GM12801 (cell line): ENCODE data around the gene TOM1L1.

ENCODE experiments used
- CTCF ChIP-seq: IDR thresholded peaks from one replicate; pipeline ENCODE4 v1.5.1; 2011; ENCODE audit warnings: control low read depth; ENCODE audit not compliant: insufficient read length; ENCODE audit errors: extremely low read depth

The TOM1L1 gene

GRCh38 chr17:54883939-54884338 lies 16.7 kb upstream of the TOM1L1 start:
- no peak for TF ChIP-seq CTCF

- no peak for TF ChIP-seq CTCF
Measured at GRCh38 chr17:54887787-54888186, 12.9 kb upstream of the TOM1L1 start.

GRCh38 chr17:54888254-54888653 lies 12.4 kb upstream of the TOM1L1 start:
- TF ChIP-seq CTCF, result no peak

- no peak for TF ChIP-seq CTCF
Measured at GRCh38 chr17:54888981-54889380, 11.7 kb upstream of the TOM1L1 start.

DNA sequence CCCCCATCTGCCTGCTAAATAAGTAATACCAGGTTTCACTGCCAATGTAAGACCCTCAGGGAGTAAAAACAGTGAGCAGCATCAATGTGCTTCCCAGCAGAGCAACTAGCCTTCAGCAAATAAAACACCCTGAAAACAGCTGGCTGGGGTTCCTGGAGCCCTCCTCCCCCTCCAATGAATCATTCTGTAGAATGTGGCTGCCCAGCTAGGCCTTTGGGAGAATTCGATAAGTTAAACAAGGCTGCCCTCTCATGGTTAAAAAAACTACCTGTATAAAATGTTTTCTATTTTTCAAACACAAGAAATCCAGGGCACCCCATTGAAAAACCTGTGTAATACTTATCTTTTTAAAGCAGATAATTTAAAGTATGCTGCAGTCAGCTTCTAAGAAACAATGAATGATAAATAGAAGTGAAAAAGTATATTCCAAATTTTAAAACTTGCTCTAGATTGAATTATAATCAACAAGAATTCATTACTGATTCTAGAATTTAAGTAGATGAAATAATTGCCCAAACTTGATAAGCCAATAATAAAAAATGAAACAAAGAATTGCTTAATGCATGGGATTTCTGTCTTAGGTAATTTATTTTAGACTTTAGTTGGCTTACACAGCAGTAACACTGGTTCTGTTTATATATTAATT lies 9.4 kb upstream of the TOM1L1 start:
- TF ChIP-seq CTCF, result no peak

DNA sequence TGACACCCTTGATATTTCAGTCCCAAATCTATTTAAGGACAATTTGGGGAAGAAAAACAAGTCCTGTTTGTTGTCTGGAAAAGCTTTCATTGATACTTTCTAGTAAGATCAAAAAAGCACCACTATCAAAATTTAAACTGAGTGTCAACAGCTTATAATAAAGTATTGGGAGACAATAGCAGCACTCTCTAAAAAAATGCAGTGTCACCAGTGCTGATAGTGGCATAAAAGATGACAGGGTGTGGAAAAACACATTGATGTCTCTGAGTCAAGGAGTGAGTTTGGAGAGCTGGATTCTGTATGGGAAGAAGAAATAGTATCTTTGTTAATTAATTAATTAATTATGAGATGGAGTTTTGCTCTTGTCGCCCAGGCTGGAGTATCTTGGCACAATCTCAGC lies 8.3 kb upstream of the TOM1L1 start:
- TF ChIP-seq CTCF, result no peak

DNA sequence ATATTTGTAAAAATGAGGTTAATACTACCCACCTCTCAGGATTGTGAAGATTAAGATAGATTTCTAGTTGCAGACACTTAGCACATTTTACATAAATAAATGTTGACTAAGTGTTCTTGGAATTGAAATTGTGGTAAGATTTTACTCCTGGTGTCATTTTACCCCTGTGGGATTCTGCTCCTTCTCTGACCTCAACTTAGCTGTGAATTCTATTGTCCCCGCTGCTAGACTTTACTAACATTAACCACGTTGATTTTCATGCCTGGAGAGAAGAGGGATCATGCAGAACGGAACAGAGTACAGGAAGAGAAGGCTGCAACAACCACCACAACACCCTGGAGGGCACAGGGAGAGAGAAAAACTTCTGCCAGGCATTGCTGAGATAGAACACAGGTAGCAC lies 2.1 kb upstream of the TOM1L1 start:
- TF ChIP-seq CTCF, result no peak
